Neutrophil (primary cell): ENCODE results near the gene MCOLN3.

Source experiments
- H3K27ac ChIP-seq: fragments of 200-600 bp; sonication (generic); 2 replicates; pipeline ENCODE4 v1.5.1; 2016; ENCODE audit warnings: mild to moderate bottlenecking, moderate library complexity
- H3K27me3 ChIP-seq: fragments of 200-600 bp; sonication (generic); 2 replicates; pipeline ENCODE4 v1.6.0; 2016; ENCODE audit warnings: mild to moderate bottlenecking
- H3K36me3 ChIP-seq: fragments of 200-600 bp; sonication (generic); 2 replicates; pipeline ENCODE4 v1.5.1; 2017
- H3K4me1 ChIP-seq, 2 experiments: fragments of 200-600 bp in 1 of 2; sonication (generic) in 1 of 2; 1 replicate in 1 of 2; 2 replicates in 1 of 2; pipeline versions ENCODE4 v1.5.1 to v1.6.1; 2013 to 2016; ENCODE audit warnings: low read depth in 1 of 2, low read length in 1 of 2, mild to moderate bottlenecking in 1 of 2, moderate library complexity in 1 of 2; ENCODE audit not compliant: control insufficient read depth in 1 of 2, insufficient read depth in 1 of 2
- H3K4me3 ChIP-seq, 2 experiments: fragments of 200-600 bp in 1 of 2; sonication (generic) in 1 of 2; 1 replicate in 1 of 2; 2 replicates in 1 of 2; pipeline ENCODE4 v1.5.1; 2013 to 2016; ENCODE audit warnings: low read depth in 1 of 2, low read length in 1 of 2, mild to moderate bottlenecking in 1 of 2, moderate library complexity in 1 of 2
- H3K9me3 ChIP-seq: fragments of 200-600 bp; sonication (generic); 2 replicates; pipeline ENCODE4 v1.5.1; 2016
- CTCF ChIP-seq: fragments of 200-600 bp; sonication (generic); IDR thresholded peaks from 2 replicates; pipeline ENCODE4 v1.5.1; 2016; ENCODE audit warnings: antibody characterized with exemption

MCOLN3 gene

GRCh38 chr1:85047472-85048295 lies 616 bp downstream of the MCOLN3 start:
- no peak overlapping the region for H3K4me3 ChIP-seq
- no peaks in the 10 kb centered on the region for H3K36me3 ChIP-seq
- peaks cover 0 to 12% of the 10 kb centered on the region in 2 experiments for H3K4me1 ChIP-seq
- TF ChIP-seq CTCF, result no peak
- peaks cover 95% of the 10 kb centered on the region for H3K27me3 ChIP-seq
- no peak overlapping the region for H3K27ac ChIP-seq
- no peaks in the 10 kb centered on the region for H3K9me3 ChIP-seq

GRCh38 chr1:85047144-85047471 lies 1.2 kb downstream of the MCOLN3 start:
- Histone ChIP-seq H3K9me3 (no peaks in the 10 kb centered on the region), H3K27ac (no peak overlapping the region), H3K36me3 (no peaks in the 10 kb centered on the region), H3K27me3 (peaks cover 100% of the 10 kb centered on the region), H3K4me1 (peaks cover 0 to 12% of the 10 kb centered on the region in 2 experiments), H3K4me3 (no peak overlapping the region)
- TF ChIP-seq CTCF, result no peak

GRCh38 chr1:85042413-85042812 lies 5.9 kb downstream of the MCOLN3 start:
- TF ChIP-seq CTCF, result no peak
- Histone ChIP-seq H3K36me3 (no peaks in the 10 kb centered on the region), H3K27ac (no peak overlapping the region), H3K27me3 (peaks cover 83% of the 10 kb centered on the region), H3K4me1 (no peaks in the 10 kb centered on the region), H3K9me3 (no peaks in the 10 kb centered on the region), H3K4me3 (no peak overlapping the region)

- H3K4me3 ChIP-seq, result no peak overlapping the region
- no peaks in the 10 kb centered on the region for H3K36me3 ChIP-seq
- TF ChIP-seq CTCF, result no peak
- no peaks in the 10 kb centered on the region for H3K9me3 ChIP-seq
- H3K27me3 ChIP-seq, result peaks cover 77% of the 10 kb centered on the region
- H3K27ac ChIP-seq, result no peak overlapping the region
- H3K4me1 ChIP-seq, result no peaks in the 10 kb centered on the region
Observed at GRCh38 chr1:85041793-85042192, 6.5 kb downstream of the MCOLN3 start.

- H3K9me3 ChIP-seq, result no peaks in the 10 kb centered on the region
- peaks cover 19% of the 10 kb centered on the region for H3K27me3 ChIP-seq
- H3K36me3 ChIP-seq, result no peaks in the 10 kb centered on the region
- H3K4me3 ChIP-seq, result no peak overlapping the region
- H3K27ac ChIP-seq, result no peak overlapping the region
- no peaks in the 10 kb centered on the region for H3K4me1 ChIP-seq
- TF ChIP-seq CTCF, result no peak
Observed at GRCh38 chr1:85033221-85033620, 15.1 kb downstream of the MCOLN3 start.
